ENCODE measurements around the gene HGS. TPM values are rescaled to one million over a fixed set of nuclear protein-coding genes. Genes with fewer than 3 reads are reported as not detected.

HGS gene
- total RNA-seq, 4 donors from 2014 or later = 51.5 to 90.5 (median 66.6) TPM

GRCh38 chr17:81662002-81662401 lies 21.8 kb upstream of the HGS start:
- no peak for ATAC-seq
- Histone ChIP-seq H3K9me3 (no peaks in the 10 kb centered on the region), H3K4me3 (no peak overlapping the region), H3K36me3 (peaks cover 0 to 8% of the 10 kb centered on the region in 2 donors), H3K27me3 (no peaks in the 10 kb centered on the region), H3K27ac (no peak overlapping the region), H3K4me1 (peaks cover 0 to 16% (median 12%) of the 10 kb centered on the region in 3 donors)
- WGBS, 2 donors (ENCODE audit: low coverage in 1 of 2) = 86 to 89% methylated on average over 4 of the region's 4 CpGs
- no peak for TF ChIP-seq CTCF (IDR thresholded peaks at IDR 0.05)
- no peak for TF ChIP-seq POLR2A (IDR thresholded peaks at IDR 0.05)
- TF ChIP-seq POLR2AphosphoS5 (IDR thresholded peaks at IDR 0.05) = no peak
- no peak for TF ChIP-seq EP300 (IDR thresholded peaks at IDR 0.05)

DNA sequence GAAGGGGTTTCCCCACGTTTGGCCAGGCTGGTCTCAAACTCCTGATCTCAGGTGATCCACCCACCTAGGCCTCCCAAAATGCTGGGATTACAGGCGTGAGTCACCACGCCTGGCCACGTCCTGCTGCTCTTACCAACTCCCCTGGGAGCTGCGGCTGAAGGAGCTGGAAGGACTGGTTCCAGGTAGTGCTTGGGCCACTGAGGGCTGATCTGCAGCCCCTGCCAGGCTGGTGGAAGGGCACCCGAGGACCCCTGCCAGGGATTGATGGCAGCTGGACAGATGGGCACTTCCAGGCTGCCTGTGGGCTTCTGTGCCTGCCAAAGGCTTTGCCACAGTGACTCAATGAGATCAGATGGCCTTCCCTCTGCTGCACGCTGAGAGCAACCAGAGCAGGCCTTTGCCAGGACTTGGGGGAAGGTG lies 19.8 kb upstream of the HGS start:
- Histone ChIP-seq H3K4me3 (no peak overlapping the region), H3K27me3 (no peaks in the 10 kb centered on the region), H3K9me3 (no peaks in the 10 kb centered on the region), H3K36me3 (peaks cover 0 to 17% of the 10 kb centered on the region in 2 donors), H3K27ac (no peak overlapping the region), H3K4me1 (peaks cover 0 to 36% (median 21%) of the 10 kb centered on the region in 3 donors)
- ATAC-seq = no peak
- 83% methylated on average over 1 of the region's 7 CpGs; no CpG with 5 or more reads in 1 of the 2 donors for WGBS, 2 donors (ENCODE audit: low coverage in 1 of 2)
- TF ChIP-seq EP300 (IDR thresholded peaks at IDR 0.05) (no peak), CTCF (IDR thresholded peaks at IDR 0.05) (no peak), POLR2A (IDR thresholded peaks at IDR 0.05) (no peak), POLR2AphosphoS5 (IDR thresholded peaks at IDR 0.05) (no peak)

DNA sequence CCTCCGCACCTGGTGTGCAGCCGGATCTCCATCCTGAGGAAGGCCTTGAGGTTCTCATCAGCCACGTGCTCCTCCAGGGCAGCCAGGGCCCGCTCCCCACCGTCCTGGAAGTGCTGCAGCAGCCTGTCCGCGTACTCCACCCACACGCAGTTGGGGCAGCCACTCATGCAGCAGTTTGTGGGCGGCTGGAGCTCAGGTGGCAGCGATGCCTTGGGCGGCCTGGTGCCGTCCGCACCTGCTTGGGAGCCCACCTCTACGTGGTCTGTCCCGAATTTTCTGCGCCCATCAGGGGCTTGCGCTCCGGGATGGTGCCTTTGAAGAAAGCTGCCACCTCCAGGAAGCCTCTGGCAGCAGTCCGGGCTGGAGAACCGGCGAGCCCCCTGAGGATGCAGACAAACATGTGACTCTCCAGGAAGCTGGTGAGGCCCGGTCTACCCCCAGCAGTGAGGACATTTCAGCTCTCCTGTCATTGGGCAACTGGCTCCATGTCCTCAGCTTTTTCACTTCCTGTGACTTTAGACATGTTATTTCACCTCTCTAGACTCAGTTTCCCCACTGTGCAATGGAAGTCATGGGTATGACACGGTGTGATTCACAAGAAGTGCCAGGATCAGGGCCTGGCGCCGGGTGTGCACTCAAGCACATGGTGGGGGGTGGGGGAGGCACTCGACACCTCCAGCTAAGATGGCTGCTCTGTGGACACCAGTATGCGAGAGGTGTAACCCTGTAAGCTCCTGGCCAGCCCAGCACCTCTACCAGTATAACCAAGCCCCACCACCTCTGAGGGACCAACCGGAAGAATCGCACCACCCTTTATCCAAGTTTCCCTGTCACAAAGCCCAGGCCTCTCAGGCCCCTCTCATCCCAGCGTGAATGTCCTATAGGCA lies 18.4 kb upstream of the HGS start:
- no peak for TF ChIP-seq POLR2A (IDR thresholded peaks at IDR 0.05)
- TF ChIP-seq CTCF (IDR thresholded peaks at IDR 0.05) = no peak
- no peak for TF ChIP-seq POLR2AphosphoS5 (IDR thresholded peaks at IDR 0.05)
- TF ChIP-seq EP300 (IDR thresholded peaks at IDR 0.05) = no peak
- 0% methylated on average over 2 to 4 of the region's 30 CpGs for WGBS, 2 donors (ENCODE audit: low coverage in 1 of 2)
- Histone ChIP-seq H3K9me3 (no peaks in the 10 kb centered on the region), H3K4me1 (peaks cover 0 to 40% (median 21%) of the 10 kb centered on the region in 3 donors), H3K27ac (peak overlapping the region; percentile 76 to 97 (median 90)), H3K27me3 (no peaks in the 10 kb centered on the region), H3K36me3 (peaks cover 0 to 31% of the 10 kb centered on the region in 2 donors), H3K4me3 (peak overlapping the region; percentile 76 to 88)
- ATAC-seq = no peak

DNA sequence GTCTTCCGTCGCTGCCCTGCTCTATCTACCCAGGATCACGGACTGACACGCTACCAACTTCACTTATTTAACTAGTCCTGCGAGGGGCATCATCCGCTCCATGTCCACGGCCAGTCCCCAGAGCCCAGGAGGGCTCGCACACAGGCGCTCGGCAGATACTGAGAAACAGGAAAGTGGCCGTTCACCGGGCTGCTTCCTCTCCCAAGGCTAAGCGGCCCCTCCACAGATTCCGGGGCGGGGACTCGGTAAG lies 17.8 kb upstream of the HGS start:
- peak overlapping the region; percentile 76 to 97 (median 90) for H3K27ac ChIP-seq
- peak overlapping the region; percentile 76 to 88 for H3K4me3 ChIP-seq
- no peak for TF ChIP-seq EP300 (IDR thresholded peaks at IDR 0.05)
- no peak for TF ChIP-seq POLR2AphosphoS5 (IDR thresholded peaks at IDR 0.05)
- TF ChIP-seq CTCF (IDR thresholded peaks at IDR 0.05) = no peak
- no peak for TF ChIP-seq POLR2A (IDR thresholded peaks at IDR 0.05)
- WGBS, 2 donors (ENCODE audit: low coverage in 1 of 2) = 0 to 6% methylated on average over 1 to 5 of the region's 16 CpGs
- H3K4me1 ChIP-seq = peaks cover 0 to 40% (median 21%) of the 10 kb centered on the region in 3 donors
- H3K27me3 ChIP-seq = no peaks in the 10 kb centered on the region
- H3K9me3 ChIP-seq = no peaks in the 10 kb centered on the region
- peak; percentile 23 for ATAC-seq
- H3K36me3 ChIP-seq = peaks cover 0 to 36% of the 10 kb centered on the region in 2 donors

Measured in gastroesophageal sphincter (tissue), 4 donors.